BLaER1 (cell line): Measurements from ENCODE around the gene PCNX4.

Source experiments
- H3K27ac ChIP-seq: shearing (Covaris generic); formaldehyde crosslinking; 2 replicates; pipeline ENCODE4 v1.8.1; 2022
- H3K27me3 ChIP-seq: shearing (Covaris generic); formaldehyde crosslinking; 2 replicates; pipeline ENCODE4 v1.8.1; 2022
- H3K36me3 ChIP-seq: shearing (Covaris generic); formaldehyde crosslinking; 2 replicates; pipeline ENCODE4 v1.8.1; 2022
- H3K4me1 ChIP-seq: shearing (Covaris generic); formaldehyde crosslinking; 2 replicates; pipeline ENCODE4 v1.8.1; 2022
- H3K4me2 ChIP-seq: shearing (Covaris generic); formaldehyde crosslinking; 2 replicates; pipeline ENCODE4 v1.8.1; 2022
- H3K4me3 ChIP-seq: shearing (Covaris generic); formaldehyde crosslinking; 2 replicates; pipeline ENCODE4 v1.8.1; 2022
- H3K9ac ChIP-seq: shearing (Covaris generic); formaldehyde crosslinking; 2 replicates; pipeline ENCODE4 v1.8.1; 2022
- H3K9me3 ChIP-seq: shearing (Covaris generic); formaldehyde crosslinking; 2 replicates; pipeline ENCODE4 v1.8.1; 2022
- H4K20me1 ChIP-seq: shearing (Covaris generic); formaldehyde crosslinking; 2 replicates; pipeline ENCODE4 v1.8.1; 2022
- Cebpa-rat ChIP-seq: shearing (Covaris generic); IDR thresholded peaks from 2 replicates; pipeline ENCODE4 v1.8.1; 2022

The PCNX4 gene

DNA sequence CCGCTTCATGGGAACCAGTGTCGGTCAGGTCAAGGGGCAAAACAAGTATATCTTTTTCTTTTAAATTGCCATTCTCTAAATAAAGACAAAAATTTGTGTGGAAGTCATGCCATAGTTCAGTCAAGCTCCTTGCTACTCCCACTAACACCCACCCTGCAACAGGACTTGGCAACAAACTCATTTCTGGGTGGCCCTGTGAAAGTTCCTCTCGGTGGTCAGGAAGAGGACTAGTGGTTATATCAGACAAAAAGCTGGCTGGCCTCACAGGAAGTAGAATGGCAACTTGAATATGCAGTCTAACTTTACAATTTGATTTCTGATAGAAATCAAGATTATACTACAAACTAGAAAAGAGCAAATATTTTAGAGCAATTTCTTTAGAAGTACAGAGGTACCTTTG lies 62.3 kb downstream of the PCNX4 start:
- Histone ChIP-seq H3K9ac (no peak overlapping the region), H3K4me3 (no peak overlapping the region), H3K27ac (no peak overlapping the region), H3K36me3 (peaks cover 47% of the 10 kb centered on the region), H4K20me1 (peaks cover 5% of the 10 kb centered on the region; the same call in 1 of the 2 replicates), H3K4me2 (peak overlapping the region; percentile 22; the same call in 1 of the 2 replicates), H3K4me1 (peaks cover 32% of the 10 kb centered on the region), H3K9me3 (no peaks in the 10 kb centered on the region), H3K27me3 (no peaks in the 10 kb centered on the region)
- no peak for TF ChIP-seq Cebpa-rat

DNA sequence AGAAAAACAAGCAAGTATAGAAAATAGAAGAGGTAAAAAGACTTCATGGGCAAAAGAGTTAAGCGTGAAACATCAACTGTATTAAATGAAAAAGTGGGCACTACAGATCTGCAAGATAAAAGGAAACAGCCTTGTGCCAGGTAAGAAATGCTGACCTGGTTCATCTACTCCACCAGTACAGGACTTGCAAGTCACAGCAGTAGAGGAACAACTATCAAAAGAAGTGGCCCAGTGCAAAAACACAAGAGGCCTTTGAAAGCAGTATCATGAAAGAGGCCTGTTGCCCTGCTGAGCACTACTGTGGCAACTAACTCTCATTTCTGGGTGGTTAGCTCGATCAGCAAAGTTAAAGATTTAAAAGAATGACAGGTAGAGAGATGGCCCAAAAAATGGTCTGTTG lies 62.9 kb downstream of the PCNX4 start:
- Histone ChIP-seq H3K4me2 (no peak overlapping the region), H3K9ac (no peak overlapping the region), H3K4me1 (peaks cover 32% of the 10 kb centered on the region), H3K4me3 (no peak overlapping the region), H3K27ac (no peak overlapping the region), H3K36me3 (peaks cover 41% of the 10 kb centered on the region), H4K20me1 (peaks cover 5% of the 10 kb centered on the region; the same call in 1 of the 2 replicates), H3K27me3 (no peaks in the 10 kb centered on the region), H3K9me3 (no peaks in the 10 kb centered on the region)
- TF ChIP-seq Cebpa-rat, result no peak

DNA sequence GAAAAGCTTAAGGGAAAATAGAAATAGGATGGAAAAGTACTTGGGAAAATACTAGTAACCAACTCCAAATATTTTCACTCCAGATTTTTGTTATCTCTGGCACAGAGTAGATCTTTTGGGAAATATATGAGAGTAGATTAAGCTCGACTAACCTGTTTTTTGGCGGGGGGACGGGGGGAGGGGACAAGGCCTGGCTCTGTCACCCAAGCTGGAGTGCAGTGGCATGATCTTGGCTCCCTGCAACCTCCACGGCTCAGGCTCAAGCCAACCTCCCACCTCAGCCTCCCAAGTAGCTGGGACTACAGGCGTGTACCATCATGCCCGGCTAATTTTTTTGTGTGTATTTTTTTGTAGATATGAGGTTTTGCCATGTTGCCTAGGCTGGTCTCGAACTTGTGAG lies 68.7 kb downstream of the PCNX4 start:
- Histone ChIP-seq H3K27me3 (no peaks in the 10 kb centered on the region), H3K27ac (no peak overlapping the region), H3K4me2 (no peak overlapping the region)

DNA sequence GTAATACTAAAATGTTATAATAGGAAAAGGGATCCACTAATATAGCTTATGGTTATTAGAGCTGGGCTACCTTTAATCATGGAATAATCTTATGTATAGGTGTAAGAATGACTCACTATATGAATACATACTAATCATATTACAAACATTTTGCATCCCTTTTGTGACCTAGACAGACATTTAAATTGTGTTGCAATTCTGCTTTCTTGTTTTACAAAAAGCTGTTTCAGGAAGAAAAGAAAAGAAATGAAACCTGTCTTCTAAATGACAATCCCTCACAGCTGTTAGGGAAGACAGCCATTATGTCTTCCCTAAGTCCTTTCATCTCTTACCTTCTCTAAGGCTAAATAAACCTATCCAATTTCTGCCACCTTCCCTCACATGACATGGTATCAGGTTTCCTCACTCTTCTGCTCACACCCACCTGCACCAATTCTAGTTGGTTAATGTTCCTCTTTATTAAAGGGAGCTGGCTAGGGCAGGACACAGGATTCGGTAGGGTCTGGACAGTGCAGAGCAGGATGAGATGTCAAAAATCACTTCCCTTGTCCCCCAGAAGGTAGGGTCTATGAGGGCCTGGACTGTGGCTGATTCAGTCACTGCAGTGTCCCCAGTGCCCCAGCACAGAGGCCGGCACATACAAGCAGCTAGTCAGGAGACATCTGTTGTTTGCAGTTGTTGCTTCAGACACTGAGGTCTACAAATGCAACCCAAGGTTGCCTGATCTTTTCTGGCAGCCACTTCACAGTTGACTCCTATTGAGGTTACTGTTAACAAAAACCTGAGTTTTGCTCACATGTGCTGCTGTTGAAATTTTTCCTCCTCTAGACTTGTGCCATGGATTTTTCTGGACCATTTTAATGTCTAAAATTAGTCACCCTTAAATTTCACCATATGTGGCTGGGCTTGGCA lies 69.7 kb downstream of the PCNX4 start:
- Histone ChIP-seq H3K9ac (no peak overlapping the region), H3K36me3 (peaks cover 18% of the 10 kb centered on the region), H4K20me1 (peaks cover 5% of the 10 kb centered on the region; the same call in 1 of the 2 replicates), H3K27ac (no peak overlapping the region), H3K4me2 (no peak overlapping the region), H3K4me1 (peaks cover 31% of the 10 kb centered on the region), H3K9me3 (no peaks in the 10 kb centered on the region), H3K4me3 (no peak overlapping the region), H3K27me3 (no peaks in the 10 kb centered on the region)
- TF ChIP-seq Cebpa-rat, result no peak

More for the DNA sequence above, 68.7 kb downstream of the PCNX4 start:
- Histone ChIP-seq H3K36me3 (peaks cover 22% of the 10 kb centered on the region), H4K20me1 (peaks cover 5% of the 10 kb centered on the region; the same call in 1 of the 2 replicates), H3K9ac (no peak overlapping the region), H3K4me1 (peaks cover 21% of the 10 kb centered on the region), H3K4me3 (no peak overlapping the region), H3K9me3 (no peaks in the 10 kb centered on the region)
- TF ChIP-seq Cebpa-rat, result no peak

DNA sequence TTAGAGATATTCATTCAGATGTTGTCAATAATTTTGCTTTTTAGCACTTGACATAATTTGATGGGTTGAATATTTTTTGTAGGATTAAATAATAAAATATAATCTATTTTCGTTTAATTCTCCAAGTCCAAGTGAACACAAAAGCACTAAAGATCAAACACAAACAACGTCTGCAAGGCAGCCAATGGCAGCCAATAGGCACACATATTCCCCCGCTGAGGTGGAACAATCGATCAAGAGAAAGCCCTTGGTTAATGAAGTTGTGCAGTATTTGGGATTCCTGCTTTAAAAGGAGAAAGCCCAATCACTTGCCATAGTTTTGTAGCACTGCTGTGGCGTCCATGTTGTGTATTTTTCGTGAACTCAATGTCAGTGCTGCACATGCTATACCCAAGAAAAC lies 72.0 kb downstream of the PCNX4 start:
- H3K4me2 ChIP-seq, result peak overlapping the region; percentile 83
- no peak overlapping the region for H3K27ac ChIP-seq
- peaks cover 18% of the 10 kb centered on the region for H3K36me3 ChIP-seq
- no peak for TF ChIP-seq Cebpa-rat
- H3K4me1 ChIP-seq, result peaks cover 29% of the 10 kb centered on the region
- H3K9me3 ChIP-seq, result no peaks in the 10 kb centered on the region
- no peaks in the 10 kb centered on the region for H4K20me1 ChIP-seq
- H3K27me3 ChIP-seq, result no peaks in the 10 kb centered on the region
- no peak overlapping the region for H3K9ac ChIP-seq
- H3K4me3 ChIP-seq, result peak overlapping the region; percentile 92

DNA sequence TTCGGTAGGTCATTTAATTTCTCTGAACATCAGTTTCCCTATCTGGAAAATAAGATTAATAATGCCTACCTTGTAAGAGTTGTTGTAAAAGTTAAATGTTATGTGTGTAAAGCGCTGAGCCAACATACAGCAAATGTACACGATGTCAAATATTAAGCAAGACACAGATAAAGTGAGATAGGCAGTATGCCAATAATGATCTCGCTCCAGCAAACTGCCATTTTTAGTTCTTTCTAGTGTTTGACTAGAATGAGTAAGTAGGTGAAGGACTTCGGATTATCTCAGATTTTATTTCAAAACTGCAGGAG lies 72.6 kb downstream of the PCNX4 start:
- Histone ChIP-seq H3K36me3 (peaks cover 18% of the 10 kb centered on the region), H3K27me3 (no peaks in the 10 kb centered on the region), H3K27ac (peak overlapping the region; percentile 92), H3K9me3 (no peaks in the 10 kb centered on the region), H3K9ac (peak overlapping the region; percentile 94), H3K4me2 (peak overlapping the region; percentile 83), H3K4me1 (peaks cover 29% of the 10 kb centered on the region), H3K4me3 (peak overlapping the region; percentile 92), H4K20me1 (no peaks in the 10 kb centered on the region)
- TF ChIP-seq Cebpa-rat, result no peak

DNA sequence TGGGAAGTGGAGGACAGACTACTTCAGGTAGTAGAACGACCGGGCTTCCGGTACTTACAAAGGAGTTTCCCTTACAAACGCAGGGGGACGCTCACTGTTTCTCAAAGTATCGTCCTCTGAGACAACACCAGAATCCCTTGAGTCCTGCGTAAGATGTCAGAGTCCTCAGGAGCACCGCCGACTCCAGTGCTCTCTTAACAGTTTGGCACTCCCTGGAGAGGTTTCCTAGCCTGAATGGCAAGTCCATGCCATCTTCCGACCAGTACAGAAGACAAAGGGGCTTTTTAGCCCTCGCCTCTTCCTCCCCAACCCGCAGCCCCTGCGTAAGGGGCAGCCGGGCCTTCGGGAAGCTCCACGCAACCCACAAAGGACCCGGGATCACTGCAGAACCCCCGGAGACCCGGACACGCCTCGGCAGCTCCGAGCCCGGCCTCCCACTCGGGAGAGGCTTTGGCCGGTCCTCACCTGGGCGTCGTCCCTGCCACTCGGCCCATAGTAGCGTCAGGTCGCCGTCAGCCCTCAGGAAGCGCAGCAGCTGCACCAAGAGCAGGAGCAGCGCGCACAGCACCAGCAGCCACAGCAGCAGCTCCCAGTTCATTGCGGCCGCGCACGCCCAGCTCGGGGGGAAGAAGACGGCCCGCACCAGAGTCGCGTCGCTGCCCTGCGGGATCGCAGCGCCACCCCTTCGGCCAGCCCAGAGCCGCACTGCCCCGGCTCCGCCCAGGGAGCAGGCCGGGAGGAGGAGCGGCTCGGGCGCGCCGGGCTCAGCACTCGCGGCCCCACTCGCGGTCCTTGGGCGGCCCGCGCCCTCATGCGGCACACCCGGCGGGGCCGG lies 73.2 kb downstream of the PCNX4 start, which contains the start of gene DHRS7:
Gene DHRS7 (minus strand): TSS at position 687 of the 835 bp plus-strand sequence. CDS start 89 bp downstream, at position 598.
- H3K27ac ChIP-seq, result peak within 1 kb of the TSS; percentile 92
- no peak for TF ChIP-seq Cebpa-rat
- H4K20me1 ChIP-seq, result no peaks in the 10 kb centered on the region
- no peaks in the 10 kb centered on the region for H3K9me3 ChIP-seq
- H3K4me1 ChIP-seq, result peaks cover 29% of the 10 kb centered on the region
- no peaks in the 10 kb centered on the region for H3K27me3 ChIP-seq
- peaks cover 18% of the 10 kb centered on the region for H3K36me3 ChIP-seq
- H3K4me3 ChIP-seq, result peak within 1 kb of the TSS; percentile 92
- peak within 1 kb of the TSS; percentile 83 for H3K4me2 ChIP-seq
- H3K9ac ChIP-seq, result peak within 1 kb of the TSS; percentile 94

DNA sequence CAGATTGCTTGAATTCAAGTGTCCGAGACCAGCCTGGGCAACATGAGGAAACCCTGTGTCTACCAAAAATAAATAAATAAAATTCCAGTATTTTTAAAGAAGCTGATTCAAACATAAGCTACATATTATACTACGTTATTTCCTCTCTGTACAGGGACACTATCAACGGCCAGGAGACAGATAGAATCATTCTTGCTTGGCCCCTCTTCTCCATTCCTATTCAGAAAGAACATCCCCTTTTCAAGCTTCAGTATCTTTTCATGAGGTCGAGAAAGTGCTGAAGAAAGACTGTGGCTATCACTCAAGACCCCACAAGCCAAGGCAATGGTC lies 73.8 kb downstream of the PCNX4 start:
- peak overlapping the region; percentile 92 for H3K27ac ChIP-seq
- H3K4me1 ChIP-seq, result peaks cover 29% of the 10 kb centered on the region
- no peaks in the 10 kb centered on the region for H3K9me3 ChIP-seq
- H3K4me3 ChIP-seq, result peak overlapping the region; percentile 92
- no peaks in the 10 kb centered on the region for H3K27me3 ChIP-seq
- H3K36me3 ChIP-seq, result peaks cover 16% of the 10 kb centered on the region
- H3K4me2 ChIP-seq, result peak overlapping the region; percentile 83
- no peaks in the 10 kb centered on the region for H4K20me1 ChIP-seq
- no peak for TF ChIP-seq Cebpa-rat
- H3K9ac ChIP-seq, result peak overlapping the region; percentile 94

DNA sequence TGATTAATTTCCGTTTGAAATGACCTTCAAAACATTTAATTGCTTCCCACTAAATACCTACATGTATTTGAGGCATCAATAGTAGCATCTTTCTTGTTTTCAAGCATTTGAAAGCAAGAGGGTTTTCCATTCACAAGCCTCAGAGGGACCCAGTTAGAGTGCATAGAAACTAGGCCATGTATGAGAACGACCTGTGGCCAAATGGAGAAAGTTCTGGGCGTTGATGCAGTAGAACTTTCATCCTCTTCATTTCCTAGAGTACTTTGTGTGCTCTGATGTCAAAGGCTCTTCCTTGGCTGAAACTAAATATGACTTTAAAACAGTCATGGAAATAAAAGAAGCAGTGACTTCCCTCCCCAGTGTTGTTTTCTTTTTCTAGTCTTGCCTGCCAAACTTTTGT lies 74.4 kb downstream of the PCNX4 start:
- H3K4me3 ChIP-seq, result no peak overlapping the region
- H3K27me3 ChIP-seq, result no peaks in the 10 kb centered on the region
- H3K36me3 ChIP-seq, result peaks cover 12% of the 10 kb centered on the region
- peak overlapping the region; percentile 83 for H3K4me2 ChIP-seq
- no peak overlapping the region for H3K9ac ChIP-seq
- TF ChIP-seq Cebpa-rat, result no peak
- H4K20me1 ChIP-seq, result no peaks in the 10 kb centered on the region
- peak overlapping the region; percentile 92; the same call in 1 of the 2 replicates for H3K27ac ChIP-seq
- H3K9me3 ChIP-seq, result no peaks in the 10 kb centered on the region
- peaks cover 29% of the 10 kb centered on the region for H3K4me1 ChIP-seq

DNA sequence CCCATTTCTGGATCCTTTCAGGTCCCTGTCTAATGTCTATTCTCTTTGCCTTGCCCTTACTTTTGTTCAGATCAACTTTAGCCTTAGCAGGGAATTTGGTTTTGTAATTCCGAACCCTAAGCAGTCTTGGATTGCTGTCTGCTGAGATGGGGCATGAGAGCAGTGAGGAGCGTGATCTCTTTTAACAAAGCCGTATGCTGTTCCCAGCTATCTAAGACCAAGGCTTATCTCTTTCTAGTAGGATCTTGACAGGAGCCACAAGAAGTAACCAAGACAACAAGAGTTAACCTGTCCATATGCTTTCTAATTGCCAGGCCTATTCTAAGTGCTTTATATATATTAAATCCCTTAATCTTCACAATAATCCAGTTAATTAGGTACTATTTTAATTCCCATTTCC lies 78.0 kb downstream of the PCNX4 start:
- H3K27me3 ChIP-seq, result no peaks in the 10 kb centered on the region
- H3K4me1 ChIP-seq, result peaks cover 11% of the 10 kb centered on the region
- no peak for TF ChIP-seq Cebpa-rat
- no peak overlapping the region for H3K27ac ChIP-seq
- H3K4me3 ChIP-seq, result no peak overlapping the region
- no peak overlapping the region for H3K9ac ChIP-seq
- H3K9me3 ChIP-seq, result no peaks in the 10 kb centered on the region
- no peaks in the 10 kb centered on the region for H4K20me1 ChIP-seq
- no peaks in the 10 kb centered on the region for H3K36me3 ChIP-seq
- no peak overlapping the region for H3K4me2 ChIP-seq
